ENCODE data around the gene DCAF4. TPM values are rescaled to one million over a fixed set of nuclear protein-coding genes. Genes with fewer than 3 reads are reported as not detected.
A peak's percentile ranks its signal among the peaks of the same experiment; 100 is the strongest.

DCAF4 gene
- total RNA-seq, 4 donors from 2014 or later, result 7.0 to 29.0 (median 14.0) TPM

DNA sequence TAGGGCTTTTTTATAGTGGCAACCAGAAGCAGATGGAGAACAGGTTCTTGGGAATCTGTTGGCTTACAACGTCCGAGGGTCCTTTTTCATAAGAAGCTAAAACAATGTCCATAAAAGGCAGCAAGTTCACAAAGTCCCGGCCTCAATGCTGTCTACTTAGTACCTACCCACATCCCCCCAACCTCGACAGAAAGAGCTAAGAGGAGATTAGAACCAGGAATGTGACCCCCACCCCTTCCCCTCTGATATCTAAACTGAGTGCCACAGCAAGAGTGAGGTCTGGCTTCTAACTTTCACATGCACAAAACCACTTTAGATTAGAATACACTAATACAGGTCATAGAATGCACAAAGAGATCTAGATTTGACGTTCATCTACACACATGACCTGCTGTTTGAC lies 36.9 kb upstream of the DCAF4 start:
- TF ChIP-seq POLR2A (IDR thresholded peaks at IDR 0.05), result no peak
- TF ChIP-seq, protein P1, sequence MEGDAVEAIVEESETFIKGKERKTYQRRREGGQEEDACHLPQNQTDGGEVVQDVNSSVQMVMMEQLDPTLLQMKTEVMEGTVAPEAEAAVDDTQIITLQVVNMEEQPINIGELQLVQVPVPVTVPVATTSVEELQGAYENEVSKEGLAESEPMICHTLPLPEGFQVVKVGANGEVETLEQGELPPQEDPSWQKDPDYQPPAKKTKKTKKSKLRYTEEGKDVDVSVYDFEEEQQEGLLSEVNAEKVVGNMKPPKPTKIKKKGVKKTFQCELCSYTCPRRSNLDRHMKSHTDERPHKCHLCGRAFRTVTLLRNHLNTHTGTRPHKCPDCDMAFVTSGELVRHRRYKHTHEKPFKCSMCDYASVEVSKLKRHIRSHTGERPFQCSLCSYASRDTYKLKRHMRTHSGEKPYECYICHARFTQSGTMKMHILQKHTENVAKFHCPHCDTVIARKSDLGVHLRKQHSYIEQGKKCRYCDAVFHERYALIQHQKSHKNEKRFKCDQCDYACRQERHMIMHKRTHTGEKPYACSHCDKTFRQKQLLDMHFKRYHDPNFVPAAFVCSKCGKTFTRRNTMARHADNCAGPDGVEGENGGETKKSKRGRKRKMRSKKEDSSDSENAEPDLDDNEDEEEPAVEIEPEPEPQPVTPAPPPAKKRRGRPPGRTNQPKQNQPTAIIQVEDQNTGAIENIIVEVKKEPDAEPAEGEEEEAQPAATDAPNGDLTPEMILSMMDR (IDR thresholded peaks at IDR 0.05), result no peak
- WGBS, 2 donors, result 69 to 74% methylated on average over 5 of the region's 5 CpGs
- Histone ChIP-seq H3K4me1 (peaks cover 0 to 24% (median 10%) of the 10 kb centered on the region in 3 donors), H3K27ac (no peak overlapping the region), H3K36me3 (no peaks in the 10 kb centered on the region), H3K27me3 (peaks cover 3 to 60% (median 15%) of the 10 kb centered on the region in 4 donors), H3K4me3 (no peak overlapping the region), H3K9me3 (no peaks in the 10 kb centered on the region)
- DNase-seq, result no peak
- intact Hi-C loops (cut with DNase I), result no loop called here

DNA sequence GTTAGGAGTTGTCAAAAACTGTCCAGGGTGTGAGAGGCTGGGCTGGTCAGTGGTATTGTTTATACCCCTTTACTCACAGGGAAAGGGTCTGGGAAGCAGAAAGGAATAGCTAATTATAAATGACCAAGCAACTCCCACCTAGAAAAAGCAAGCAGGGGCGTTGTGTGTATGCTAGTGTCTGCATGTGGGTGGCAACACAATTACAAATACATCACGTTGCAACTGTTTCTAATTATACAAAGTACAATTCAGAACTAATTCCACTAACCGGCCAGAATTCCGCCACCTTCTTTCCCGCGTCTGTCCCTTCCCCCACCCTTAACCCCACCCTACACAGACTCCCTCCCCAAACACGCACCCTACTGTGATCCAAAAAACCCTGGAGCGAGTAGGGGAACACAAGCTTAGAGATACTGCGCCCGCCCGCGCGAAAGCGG lies 34.6 kb upstream of the DCAF4 start:
- H3K9me3 ChIP-seq, result no peaks in the 10 kb centered on the region
- no peak for DNase-seq
- H3K4me3 ChIP-seq, result peak overlapping the region in 3 of 4 donors; percentile 70 to 85 (median 83)
- intact Hi-C loops (cut with DNase I), result no loop called here
- WGBS, 2 donors, result 6 to 17% methylated on average over 6 to 12 of the region's 14 CpGs
- peaks cover 3 to 81% (median 17%) of the 10 kb centered on the region in 4 donors for H3K27me3 ChIP-seq
- H3K4me1 ChIP-seq, result peaks cover 0 to 35% (median 18%) of the 10 kb centered on the region in 3 donors
- no peak overlapping the region for H3K27ac ChIP-seq
- no peak for TF ChIP-seq POLR2A (IDR thresholded peaks at IDR 0.05)
- TF ChIP-seq, protein P1 (IDR thresholded peaks at IDR 0.05), result no peak
- no peaks in the 10 kb centered on the region for H3K36me3 ChIP-seq

DNA sequence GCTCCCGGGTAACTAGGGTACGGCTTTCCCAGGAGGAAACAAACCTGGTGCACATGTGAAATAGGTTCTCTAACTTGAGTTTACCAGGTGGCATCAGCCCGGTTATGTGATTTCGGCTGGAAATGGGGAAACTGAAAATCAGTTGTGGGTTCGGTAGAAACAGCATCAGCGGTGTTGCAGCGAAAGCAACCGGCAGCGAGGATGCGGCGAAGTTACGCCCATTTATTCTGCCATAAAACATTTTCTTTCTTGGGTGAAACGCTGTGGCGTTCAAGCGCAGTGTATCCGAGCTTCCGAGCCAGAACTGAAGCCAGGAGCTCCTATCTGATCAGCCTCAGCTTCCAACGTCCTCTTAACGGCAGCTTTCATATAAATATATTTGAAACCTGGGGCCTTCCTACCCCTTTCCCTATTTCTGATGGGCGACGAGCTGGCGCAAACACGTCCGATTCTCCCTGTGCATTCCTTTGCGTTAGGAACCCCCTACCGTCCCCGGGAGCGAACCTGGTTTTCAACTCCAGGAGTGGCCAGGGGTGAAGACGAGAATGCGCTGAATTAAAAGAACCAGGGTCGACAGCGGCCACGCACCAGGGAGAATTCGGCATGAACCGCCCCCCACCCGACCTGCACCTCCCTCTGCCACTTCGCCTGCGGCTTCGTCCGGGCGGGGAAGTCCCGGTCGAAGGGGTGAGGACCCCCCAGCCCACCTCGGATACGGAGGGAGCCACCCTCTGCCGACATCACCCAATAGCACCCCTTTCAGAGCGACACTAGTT lies 34.0 kb upstream of the DCAF4 start:
- H3K4me1 ChIP-seq, result peaks cover 0 to 35% (median 18%) of the 10 kb centered on the region in 3 donors
- peak overlapping the region; percentile 49 to 85 (median 76) for H3K4me3 ChIP-seq
- intact Hi-C loops (cut with DNase I), result no loop called here
- WGBS, 2 donors, result 0 to 1% methylated on average over 27 to 32 of the region's 47 CpGs
- no peak for DNase-seq
- H3K36me3 ChIP-seq, result no peaks in the 10 kb centered on the region
- H3K27me3 ChIP-seq, result peaks cover 3 to 88% (median 17%) of the 10 kb centered on the region in 4 donors
- H3K9me3 ChIP-seq, result no peaks in the 10 kb centered on the region
- no peak overlapping the region for H3K27ac ChIP-seq
- no peak for TF ChIP-seq POLR2A (IDR thresholded peaks at IDR 0.05)
- TF ChIP-seq, protein P1 (IDR thresholded peaks at IDR 0.05), result no peak

DNA sequence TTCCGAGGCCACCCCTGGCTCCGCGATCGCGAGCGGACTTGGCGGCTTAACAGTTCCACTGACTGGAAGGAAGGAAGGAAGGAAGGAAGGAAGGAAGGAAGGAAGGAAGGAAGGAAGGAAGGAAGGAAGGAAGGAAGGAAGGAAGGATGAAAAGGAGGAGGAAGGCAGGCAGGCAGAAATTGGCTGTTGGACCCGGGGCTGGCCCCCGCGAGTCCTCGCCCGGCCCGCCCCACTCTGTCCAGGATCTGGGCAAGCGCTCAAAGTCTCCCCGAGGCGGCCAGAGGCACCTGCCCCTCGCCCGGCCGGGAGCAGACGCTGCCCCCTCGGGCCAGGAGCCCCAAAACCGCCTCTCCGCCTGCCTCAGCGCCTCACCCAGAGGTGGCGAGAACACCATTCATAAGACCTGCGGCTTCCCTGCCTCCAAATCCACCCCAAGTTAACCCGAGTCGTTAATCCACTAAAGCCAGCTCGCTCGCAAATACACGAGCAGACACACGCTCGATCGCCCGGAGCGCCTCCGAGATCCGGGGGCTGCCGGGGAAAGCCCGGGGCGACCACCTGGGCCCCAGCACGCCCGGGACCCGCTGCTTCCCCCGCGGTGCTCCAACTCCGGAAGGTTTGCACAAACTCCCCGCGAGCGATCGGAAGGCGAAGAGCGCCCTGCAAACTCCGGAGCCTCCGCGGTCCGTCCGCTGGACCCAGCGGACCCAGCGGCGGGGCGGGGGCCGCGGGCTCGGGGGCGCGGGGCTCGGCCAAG lies 33.2 kb upstream of the DCAF4 start:
- H3K27me3 ChIP-seq, result peaks cover 3 to 90% (median 17%) of the 10 kb centered on the region in 4 donors
- H3K9me3 ChIP-seq, result no peaks in the 10 kb centered on the region
- no peak for DNase-seq
- no peaks in the 10 kb centered on the region for H3K36me3 ChIP-seq
- WGBS, 2 donors, result 0% methylated on average over 6 to 37 of the region's 68 CpGs
- H3K27ac ChIP-seq, result peak overlapping the region in 3 of 4 donors; percentile 4 to 29 (median 24)
- no peak for TF ChIP-seq POLR2A (IDR thresholded peaks at IDR 0.05)
- TF ChIP-seq, protein P1 (IDR thresholded peaks at IDR 0.05), result no peak
- H3K4me3 ChIP-seq, result peak overlapping the region; percentile 49 to 85 (median 76)
- intact Hi-C loops (cut with DNase I), result no loop called here
- peaks cover 0 to 35% (median 18%) of the 10 kb centered on the region in 3 donors for H3K4me1 ChIP-seq

All from esophagus squamous epithelium (tissue), 5 donors.